Germinal center (tissue), 1 donor: ENCODE measurements around the gene ZP2.
A peak's percentile ranks its signal among the peaks of the same experiment; 100 is the strongest.
"Not testable (repeated sequence)": the region's sequence is repeated elsewhere in the genome, so short reads cannot be mapped to it uniquely, and the experiment has no call there.

Source experiments
- DNase-seq: peaks from one replicate; pipeline ENCODE4 v3.0.0; 2012; ENCODE audit warnings: mixed read lengths, low spot score

The ZP2 gene

DNA sequence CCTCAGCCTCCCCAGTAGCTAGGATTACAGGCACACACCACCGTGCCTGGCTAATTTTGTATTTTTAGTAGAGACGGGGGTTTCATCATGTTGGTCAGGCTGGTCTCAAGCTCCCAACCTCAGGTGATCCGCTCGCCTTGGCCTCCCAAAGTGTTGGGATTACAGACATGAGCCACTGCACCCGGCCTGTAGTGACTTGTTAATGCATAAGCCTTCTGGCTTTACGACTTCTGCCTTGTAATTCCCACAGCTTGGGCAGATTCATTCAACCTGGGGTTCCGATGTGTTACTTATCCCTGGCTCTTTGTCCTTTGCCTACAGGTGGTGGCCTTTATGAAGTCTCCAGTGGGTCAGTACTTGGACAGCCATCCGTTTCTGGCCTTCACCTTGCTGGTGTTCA lies 41.3 kb downstream of the ZP2 start:
- DNase-seq = not testable (repeated sequence)

DNA sequence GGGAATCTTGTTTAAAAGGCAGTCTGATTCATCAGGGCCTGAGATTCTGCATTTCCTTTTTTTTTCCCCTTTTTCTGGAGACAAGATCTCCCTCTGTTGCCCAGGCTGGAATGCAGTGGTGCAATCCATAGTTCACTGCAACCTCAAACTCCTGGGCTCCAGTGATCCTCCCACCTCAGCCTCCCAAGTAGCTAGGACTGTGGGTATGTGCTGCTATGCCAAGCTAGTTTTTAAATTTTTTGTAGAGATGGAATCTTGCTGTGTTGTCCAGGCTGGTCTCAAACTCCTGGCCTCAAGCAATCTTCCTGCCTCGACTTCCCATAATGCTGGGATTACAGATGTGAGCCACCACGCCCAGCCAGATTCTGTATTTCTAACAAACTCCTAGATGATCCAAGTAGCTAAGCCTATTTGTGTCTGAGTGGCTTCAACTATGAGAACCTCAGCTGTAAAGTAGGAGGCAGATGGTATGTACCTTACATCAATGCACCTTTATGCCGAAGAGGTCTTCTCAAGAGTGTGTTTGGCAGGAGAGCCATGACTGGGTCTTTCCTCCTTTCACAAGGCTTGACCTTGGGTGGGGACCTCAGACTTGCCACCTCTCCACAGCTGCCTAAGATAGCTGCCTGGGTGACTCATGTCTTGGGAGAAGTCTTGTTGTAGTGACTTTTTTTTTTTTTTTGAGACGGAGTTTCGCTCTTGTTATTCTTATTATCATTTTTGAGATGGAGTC lies 42.0 kb downstream of the ZP2 start:
- no peak for DNase-seq

DNA sequence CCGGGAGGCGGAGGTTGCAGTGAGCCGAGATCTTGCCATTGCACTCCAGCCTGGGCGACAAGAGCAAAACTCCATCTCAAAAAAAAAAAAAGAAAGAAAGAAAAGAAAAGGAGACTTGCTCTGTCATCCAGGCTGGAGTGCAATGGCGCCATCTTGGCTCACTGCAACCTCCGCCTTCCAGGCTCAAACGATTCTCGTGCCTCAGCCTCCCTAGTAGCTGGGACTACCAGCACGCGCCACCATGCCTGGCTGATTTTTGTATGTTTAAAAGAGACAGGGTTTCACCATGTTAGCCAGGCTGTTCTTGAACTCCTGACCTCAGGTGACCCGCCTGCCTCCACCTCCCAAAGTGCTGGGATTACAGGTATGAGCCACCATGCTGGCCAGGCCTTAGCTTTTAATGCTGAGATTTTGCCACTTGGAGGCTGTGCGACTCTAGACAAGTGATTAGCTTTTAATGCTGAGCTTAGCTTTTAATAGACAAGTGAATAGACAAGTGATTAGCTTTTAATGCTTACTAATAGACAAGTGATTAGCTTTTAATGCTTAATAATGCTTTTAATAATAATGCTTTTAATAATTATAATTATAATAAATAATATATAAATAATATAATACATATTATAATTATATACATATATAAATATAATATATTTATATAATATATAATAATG lies 43.3 kb downstream of the ZP2 start:
- DNase-seq = no peak

DNA sequence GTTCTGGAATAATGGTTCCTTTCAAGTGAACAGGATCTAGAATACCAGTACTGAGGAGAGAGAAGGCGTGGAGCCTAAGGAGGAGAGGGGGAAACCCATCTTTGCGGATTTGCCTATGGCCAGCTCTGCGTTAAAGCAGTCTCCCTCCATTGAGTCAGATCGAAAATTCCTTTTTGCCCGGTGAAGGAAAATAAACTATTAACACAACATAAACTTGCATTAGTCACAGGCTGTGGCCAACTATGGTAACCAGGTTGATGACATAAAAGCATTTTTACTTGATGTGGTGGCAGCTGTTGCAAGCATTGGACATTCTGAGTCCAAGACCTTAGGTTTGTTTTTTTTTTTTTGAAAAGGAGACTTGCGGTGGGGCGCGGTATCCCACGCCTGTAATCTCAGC lies 44.0 kb downstream of the ZP2 start:
- no peak for DNase-seq

DNA sequence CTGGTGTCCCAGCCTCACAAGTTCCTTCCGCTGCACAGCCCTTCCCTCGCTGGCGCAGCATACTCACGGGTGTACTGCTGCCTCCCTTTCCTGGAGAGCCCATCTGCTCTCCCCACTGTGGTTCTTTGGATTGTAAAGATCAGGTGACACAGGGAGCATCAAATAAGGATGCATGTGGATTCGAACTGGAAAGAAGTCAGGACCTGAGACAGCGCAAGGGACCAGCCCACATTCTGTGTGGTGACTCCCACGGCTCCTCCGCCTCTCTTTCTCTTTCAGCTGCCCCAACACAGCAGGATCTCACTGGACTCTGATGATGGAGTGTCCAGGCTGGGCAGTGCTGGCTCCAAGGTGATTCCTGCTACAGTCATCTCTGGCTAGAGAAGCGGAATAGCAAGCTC lies 44.8 kb downstream of the ZP2 start:
- no peak for DNase-seq

DNA sequence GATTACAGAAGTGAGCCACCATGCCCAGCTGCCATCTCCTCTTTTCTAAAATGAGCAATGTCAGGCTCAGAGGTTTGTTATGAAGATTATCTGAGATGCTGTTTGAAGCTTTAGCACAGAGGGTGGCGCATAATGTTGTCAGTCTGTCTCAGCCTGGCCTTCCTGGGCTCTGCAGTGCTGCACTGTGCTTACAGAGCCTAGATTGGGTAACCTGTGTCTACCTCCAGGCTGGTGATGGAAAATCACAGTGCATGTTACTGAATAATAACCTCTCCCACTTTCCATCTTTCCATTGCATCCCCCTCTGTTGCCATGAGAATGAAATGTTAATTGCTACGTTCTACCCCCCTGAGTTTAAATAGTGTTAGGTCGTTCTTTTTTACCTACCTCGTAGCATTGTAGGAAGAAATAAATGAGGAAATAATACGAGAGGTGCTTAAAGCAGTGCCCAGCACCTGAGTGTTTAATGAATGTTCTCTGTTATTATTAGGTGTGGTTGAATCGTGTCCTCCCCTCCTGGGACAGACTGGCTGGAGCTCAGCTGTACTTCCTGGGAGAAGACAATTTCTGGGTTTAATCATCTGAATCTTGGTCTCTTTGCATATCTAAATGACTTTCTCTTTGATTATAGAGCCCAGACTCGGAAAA lies 46.7 kb downstream of the ZP2 start:
- no peak for DNase-seq

DNA sequence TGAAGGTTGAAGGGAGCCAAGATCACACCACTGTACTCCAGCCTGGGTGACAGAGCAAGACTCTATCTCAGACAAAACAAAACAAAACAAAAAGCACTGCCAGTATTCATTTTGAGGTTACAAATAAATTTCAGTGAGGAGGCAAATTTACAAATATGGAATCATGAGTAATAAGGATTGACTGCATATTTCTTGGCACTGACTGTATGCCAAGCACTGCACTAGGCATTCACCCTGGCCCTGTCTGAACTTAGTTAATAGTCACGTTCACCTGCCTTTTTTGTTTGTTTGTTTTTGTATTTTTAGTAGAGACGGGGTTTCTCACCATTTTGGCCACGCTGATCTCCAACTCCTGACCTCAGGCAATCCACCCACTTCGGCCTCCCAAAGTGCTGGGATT lies 47.8 kb downstream of the ZP2 start:
- DNase-seq = no peak

DNA sequence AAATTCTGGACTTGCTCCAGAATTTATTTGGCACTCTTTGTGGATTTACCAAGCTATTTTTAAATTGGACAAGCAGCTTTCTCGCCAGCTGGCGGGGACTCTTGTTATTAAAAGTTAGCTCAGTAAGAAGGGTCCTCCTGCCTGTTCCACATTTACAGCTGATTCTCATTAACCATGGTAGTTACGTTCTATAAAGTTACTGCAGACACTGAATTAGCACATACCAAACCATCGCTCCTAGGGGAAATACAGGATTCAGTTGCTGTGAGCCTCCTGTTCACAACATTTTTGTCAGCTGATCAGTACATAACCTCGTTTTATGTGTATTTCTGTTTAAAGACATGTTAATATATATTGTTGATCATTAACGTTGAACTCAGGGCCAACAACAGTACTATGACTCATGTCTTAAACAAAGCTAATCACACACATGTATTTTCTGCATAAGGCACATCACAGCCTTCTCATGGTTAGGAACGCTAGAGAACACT lies 48.7 kb downstream of the ZP2 start:
- DNase-seq = no peak

DNA sequence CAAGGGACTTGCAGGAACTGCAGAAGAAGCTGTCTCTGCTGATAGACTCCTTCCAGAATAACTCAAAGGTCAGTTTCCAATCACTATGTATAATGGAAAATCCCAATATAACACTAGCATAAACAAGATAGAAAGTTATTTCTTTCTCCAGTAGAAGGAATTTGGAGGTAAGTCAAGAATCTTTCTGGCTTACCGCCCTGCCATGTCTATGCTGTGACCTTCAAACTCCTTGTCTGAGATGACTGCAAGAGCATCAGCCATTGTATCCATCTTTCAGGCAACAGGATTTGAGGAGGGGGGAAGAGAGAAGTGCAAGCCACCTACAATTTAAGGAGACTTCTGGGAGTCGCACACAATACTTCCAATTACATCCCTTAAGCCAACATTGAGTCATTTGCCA lies 50.2 kb downstream of the ZP2 start:
- no peak for DNase-seq

DNA sequence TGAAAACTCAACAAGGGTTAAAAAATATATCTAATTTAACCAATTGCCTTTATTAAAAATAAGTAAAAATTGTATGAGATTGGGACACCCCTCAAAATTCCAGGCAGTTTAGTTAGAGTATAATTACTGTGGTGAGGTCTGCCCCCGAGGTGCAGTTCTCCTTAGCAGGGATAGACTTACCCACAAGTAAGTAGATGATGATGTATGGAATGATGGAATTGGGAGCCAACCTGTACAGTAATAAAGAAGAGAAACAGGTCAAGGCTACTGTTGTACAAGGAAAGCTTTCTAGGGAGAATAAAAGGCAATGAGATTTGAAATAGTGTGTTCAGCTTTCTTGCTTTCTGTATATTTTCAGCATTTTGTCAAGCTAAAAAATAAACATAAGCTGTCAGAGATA lies 51.1 kb downstream of the ZP2 start:
- no peak for DNase-seq

DNA sequence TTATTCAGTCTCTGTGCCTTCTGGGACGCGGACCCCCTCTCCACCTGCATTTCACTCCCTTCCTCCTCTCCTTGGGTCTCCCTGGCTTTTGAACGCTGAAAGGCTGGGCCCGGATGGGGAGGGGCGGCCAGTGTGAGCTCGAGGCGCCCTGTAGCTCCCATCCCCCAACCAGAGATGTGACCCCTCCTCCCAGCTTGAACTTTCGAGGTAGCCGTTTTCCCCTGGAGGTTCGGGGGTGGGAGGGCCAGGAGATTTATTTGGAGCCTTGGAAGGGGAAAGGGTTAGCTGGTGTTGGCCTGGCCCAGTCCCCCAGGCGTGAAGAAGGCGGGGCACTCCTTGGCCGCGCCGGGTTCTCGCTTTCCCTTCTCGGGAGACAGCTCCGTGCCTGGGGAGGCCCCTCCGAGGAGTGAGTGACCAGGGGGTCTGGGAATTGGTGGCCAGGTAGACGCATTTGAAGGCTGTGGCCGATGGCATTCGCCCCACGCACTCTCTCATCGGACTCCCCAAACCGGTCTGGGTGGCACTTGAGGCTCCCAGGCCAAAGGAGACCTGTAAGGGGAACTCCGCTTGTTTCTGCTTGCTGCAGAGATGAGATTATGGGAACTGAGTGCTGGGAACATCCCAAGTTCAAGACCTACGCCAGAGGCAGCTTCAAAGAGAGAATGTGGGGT lies 52.0 kb downstream of the ZP2 start:
- peak; percentile 38 for DNase-seq

DNA sequence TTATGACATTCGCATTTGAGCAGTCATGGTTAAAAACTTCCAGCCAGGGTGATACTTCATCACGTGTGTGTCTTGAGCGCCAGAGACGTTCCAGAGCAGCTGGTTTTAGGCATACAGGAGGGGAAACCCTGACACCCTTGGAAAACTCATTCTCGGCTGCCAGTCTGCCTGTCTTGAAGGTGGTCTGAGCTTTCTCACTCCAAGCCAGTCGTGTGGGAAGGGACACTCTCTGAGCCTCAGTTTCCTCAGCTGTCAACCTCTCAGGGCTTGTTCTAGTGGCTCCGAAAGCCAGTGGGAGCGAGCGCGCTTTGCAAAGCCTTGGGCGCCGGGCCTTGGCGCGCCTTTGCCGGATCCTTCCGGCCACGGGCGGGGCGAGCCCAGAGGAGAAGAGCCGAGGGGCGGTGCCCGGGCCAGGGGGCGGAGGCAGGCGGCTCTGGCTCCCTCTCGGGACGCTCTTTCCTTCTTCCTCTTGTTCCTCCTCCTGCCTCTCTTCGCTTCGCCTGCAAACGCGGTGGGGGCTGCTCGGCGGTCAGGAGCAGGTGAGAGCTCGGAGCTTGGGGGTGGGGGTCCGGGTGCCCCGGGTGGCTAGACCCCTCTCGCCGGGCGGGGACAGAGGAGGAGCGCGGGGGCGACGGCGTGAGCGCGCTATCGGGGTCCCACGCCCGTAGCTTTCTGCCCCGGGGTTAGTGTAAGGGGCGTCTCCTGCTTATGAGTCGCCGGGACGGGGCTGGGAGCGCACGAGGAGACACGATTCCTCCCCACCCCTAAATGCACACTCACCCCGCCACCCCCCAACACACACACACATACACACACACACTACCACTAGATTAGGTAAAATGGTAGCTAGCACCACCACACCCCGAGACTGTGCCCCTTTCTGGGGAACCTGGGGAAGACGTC lies 52.9 kb downstream of the ZP2 start, which contains the start of gene LDAF1:
Gene LDAF1 (plus strand): TSS at position 467 of the 903 bp plus-strand sequence. CDS start 2,509 bp downstream, outside the sequence.
- peak; percentile 92 for DNase-seq

DNA sequence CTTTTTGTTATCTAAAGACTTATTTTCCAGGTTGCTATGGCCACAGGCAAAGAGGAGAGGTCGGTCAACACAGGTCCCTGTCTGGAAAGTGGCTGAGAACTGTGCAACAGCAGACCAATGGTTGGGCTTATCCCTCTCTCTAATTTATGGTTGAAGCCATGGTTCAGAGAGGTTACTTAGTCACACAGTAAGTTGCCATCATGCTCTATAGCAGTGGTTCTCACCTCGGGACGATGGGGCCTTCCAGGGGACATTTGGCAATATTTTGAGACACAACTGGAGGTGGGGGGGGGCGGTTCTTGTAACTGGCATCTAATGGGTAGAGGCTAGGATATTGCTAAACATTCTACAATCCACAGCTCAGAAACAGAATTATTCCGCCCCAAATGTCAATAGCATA lies 53.7 kb downstream of the ZP2 start:
- DNase-seq = no peak

DNA sequence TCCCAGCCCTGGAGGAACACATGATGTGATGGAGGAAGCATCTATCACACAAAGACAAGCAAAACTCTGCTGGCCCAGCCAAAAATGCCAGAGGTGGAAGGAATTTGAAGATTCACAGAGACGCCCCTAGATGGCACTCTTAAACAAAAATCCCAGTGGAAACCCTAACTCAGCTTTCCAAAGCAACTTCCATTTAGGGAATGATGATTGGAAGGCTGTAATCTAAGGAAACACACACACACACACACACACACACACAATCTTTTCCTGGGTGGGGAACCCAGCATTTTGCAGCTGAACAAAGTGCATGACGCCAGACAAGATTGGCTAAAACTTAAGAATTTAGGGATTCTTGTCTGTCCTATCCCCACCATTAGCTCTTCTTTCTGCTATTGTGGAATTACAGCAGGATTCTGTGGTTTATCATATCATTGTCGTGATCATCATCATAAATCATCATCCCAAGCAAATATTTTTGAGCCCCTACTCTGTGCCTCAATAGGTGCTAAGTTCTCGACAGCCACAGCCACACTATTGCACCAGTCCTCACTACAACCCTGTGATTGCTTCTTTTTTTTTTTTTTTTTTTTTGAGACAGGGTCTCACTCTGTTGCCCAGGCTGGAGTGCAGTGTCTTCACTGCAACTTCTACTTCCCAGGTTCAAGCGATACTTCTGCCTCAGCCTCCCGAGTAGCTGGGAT lies 54.5 kb downstream of the ZP2 start:
- peak; percentile 52 for DNase-seq

DNA sequence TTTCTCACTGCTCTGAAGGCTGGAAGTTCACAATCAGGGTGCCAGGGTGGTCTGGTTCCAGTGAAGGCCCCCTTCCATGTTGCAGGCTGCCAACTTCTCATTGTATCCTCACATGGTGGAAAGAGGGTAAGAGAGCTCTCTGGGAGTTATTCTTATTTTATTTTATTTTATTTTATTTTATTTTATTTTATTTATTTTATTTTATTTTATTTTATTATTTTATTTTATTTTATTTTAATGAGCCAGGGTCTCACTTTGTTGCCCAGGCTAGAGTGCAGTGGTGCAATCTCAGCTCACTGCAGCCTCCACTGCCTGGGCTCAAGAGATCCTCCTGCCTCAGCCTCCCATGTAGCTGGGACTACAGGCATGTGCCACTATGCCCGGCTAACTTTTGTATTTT lies 55.4 kb downstream of the ZP2 start:
- DNase-seq = not testable (repeated sequence)

DNA sequence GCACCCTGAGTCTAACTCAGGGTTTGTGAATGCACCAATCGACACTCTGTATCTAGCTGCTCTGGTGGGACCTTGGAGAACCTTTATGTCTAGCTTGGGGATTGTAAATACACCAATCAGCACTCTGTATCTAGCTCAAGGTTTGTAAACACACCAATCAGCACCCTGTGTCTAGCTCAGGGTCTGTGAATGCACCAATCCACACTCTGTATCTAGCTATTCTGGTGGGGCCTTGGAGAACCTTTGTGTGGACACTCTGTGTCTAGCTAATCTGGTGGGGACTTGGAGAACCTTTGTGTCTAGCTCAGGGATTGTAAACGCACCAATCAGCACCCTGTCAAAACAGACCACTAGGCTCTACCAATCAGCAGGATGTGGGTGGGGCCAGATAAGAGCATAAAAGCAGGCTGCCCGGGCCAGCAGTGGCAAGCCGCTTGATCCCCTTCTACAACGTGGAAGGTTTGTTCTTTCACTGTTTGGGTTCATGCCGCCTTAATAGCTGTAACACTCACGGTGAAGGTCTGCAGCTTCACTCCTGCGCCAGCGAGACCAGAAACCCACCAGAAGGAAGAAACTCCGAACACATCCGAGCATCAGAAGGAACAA lies 58.1 kb downstream of the ZP2 start:
- not testable (repeated sequence) for DNase-seq

DNA sequence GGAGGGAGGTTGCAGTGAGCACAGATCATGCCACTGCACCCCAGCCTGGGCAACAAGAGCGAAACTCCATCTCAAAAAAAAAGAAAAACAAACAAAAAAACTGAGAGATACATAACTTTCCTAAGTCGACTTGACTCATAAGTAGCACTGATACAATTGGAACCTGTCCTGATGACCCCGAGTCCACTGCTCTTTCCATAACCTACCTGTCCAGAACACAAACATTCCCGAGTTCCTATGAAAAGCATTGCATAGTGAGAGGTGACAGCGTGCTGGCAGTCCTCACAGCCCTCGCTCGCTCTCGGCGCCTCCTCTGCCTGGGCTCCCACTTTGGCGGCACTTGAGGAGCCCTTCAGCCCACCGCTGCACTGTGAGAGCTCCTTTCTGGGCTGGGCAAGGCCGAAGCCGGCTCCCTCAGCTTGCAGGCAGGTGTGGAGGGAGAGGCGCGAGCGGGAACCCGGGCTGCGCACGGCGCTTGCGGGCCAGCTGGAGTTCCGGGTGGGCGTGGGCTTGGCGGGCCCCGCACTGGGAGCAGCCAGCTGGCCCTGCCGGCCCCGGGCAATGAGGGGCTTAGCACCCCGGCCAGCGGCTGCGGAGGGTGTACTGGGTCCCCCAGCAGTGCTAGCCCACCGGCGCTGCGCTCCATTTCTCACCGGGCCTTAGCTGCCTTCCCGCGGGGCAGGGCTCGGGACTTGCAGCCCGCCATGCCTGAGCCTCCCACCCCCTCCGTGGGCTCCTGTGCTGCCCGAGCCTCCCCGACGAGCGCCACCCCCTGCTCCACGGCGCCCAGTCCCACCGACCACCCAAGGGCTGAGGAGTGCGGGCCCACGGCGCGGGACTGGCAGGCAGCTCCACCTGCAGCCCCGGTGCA lies 59.0 kb downstream of the ZP2 start:
- DNase-seq = not testable (repeated sequence)

DNA sequence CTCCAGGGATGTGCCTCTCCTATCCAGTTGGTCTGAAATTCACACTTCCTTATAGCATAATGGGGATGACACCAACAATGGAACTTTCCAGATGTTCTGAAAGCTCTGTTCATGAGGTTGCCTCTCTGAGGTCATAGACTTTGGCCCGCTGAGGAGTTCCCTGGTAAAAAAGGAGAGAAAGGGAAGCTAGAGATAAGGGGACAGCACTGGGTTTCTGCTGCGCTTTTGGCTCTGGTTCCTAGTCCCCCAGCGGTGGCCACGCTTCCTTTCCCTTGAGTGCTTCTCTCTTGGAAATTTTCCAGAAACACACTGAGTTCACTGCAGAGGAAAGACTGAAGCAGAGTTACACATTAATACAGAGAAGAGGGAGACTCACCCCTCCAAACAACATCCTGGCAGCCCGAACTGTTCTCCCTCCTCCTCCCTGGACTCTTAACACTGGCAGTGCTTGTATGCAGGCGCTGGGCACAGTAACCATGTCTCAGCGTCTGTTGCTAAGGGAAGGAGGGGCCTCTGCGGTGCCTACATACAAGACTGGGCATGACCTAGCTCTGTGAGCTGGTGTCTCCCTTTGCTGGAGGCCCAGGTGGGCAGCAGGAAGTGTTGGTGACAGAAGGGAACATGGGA lies 60.9 kb downstream of the ZP2 start, which contains the start of gene DNAH3:
Gene DNAH3 (minus strand): TSS at position 472 of the 627 bp plus-strand sequence. CDS start 527 bp downstream, outside the sequence.
- no peak for DNase-seq
